HEK293T (cell line): ENCODE results near the gene TUBA4A.

Experiments used
- CTCF ChIA-PET: fragments of 350-600 bp; formaldehyde crosslinking; extraction: SDS; loops from one replicate; lab custom pipeline; 2021; ENCODE audit warnings: antibody characterized with exemption, inconsistent platforms; lab: Yijun Ruan, JAX
- POLR2A ChIA-PET: fragments of 350-600 bp; formaldehyde crosslinking; extraction: SDS; loops from one replicate; lab custom pipeline; 2020; ENCODE audit warnings: antibody characterized with exemption, inconsistent platforms; lab: Yijun Ruan, JAX
- DNase-seq: peaks from one replicate; pipeline ENCODE4 v3.0.0; 2012; ENCODE audit warnings: mixed read lengths; ENCODE audit errors: extremely low spot score
- ARNT ChIP-seq: fragments of 450-650 bp; IDR thresholded peaks from 2 replicates; pipeline ENCODE4 v1.6.1; 2017; ENCODE audit warnings: mild to moderate bottlenecking
- BHLHE40 ChIP-seq: fragments of 450-650 bp; IDR thresholded peaks from 2 replicates; pipeline ENCODE4 v1.6.1; 2016; ENCODE audit warnings: mild to moderate bottlenecking, moderate library complexity, borderline replicate concordance
- CTBP1 ChIP-seq: fragments of 450-650 bp; IDR thresholded peaks from 2 replicates; pipeline ENCODE4 v1.6.1; 2016; ENCODE audit warnings: borderline replicate concordance
- ELF4 ChIP-seq: fragments of 450-650 bp; IDR thresholded peaks from 2 replicates; pipeline ENCODE4 v1.6.1; 2017; ENCODE audit warnings: antibody characterized with exemption
- FOXA1 ChIP-seq: fragments of 450-650 bp; IDR thresholded peaks from 2 replicates; pipeline ENCODE4 v1.6.1; 2016; ENCODE audit warnings: mild to moderate bottlenecking
- FOXK2 ChIP-seq: fragments of 450-650 bp; IDR thresholded peaks from 2 replicates; pipeline ENCODE4 v1.6.1; 2016; ENCODE audit warnings: mild to moderate bottlenecking
- FOXM1 ChIP-seq: fragments of 450-650 bp; IDR thresholded peaks from 2 replicates; pipeline ENCODE4 v1.6.1; 2017; ENCODE audit warnings: mild to moderate bottlenecking, borderline replicate concordance
- HDGF ChIP-seq: fragments of 450-650 bp; IDR thresholded peaks from 2 replicates; pipeline ENCODE4 v1.6.1; 2017; ENCODE audit warnings: antibody characterized with exemption, borderline replicate concordance
- L3MBTL2 ChIP-seq: fragments of 450-650 bp; conservative IDR thresholded peaks from 2 replicates; pipeline ENCODE4 v1.6.1; 2016; ENCODE audit warnings: mild to moderate bottlenecking
- LEF1 ChIP-seq: fragments of 450-650 bp; IDR thresholded peaks from 2 replicates; pipeline ENCODE4 v1.6.1; 2017; ENCODE audit warnings: mild to moderate bottlenecking, borderline replicate concordance
- NFRKB ChIP-seq: fragments of 450-650 bp; IDR thresholded peaks from 2 replicates; pipeline ENCODE4 v1.6.1; 2016; ENCODE audit warnings: mild to moderate bottlenecking, moderate library complexity
- SP1 ChIP-seq: fragments of 450-650 bp; IDR thresholded peaks from 2 replicates; pipeline ENCODE4 v1.6.1; 2017
- SUZ12 ChIP-seq: fragments of 450-650 bp; IDR thresholded peaks from 2 replicates; pipeline ENCODE4 v1.6.1; 2016; ENCODE audit warnings: mild to moderate bottlenecking
- TARDBP ChIP-seq: fragments of 450-650 bp; IDR thresholded peaks from 2 replicates; pipeline ENCODE4 v1.6.1; 2016
- ZNF384 ChIP-seq: fragments of 450-650 bp; IDR thresholded peaks from 2 replicates; pipeline ENCODE4 v1.6.1; 2016
- TF ChIP-seq, protein P1 (sequence below): fragments of 450-650 bp; IDR thresholded peaks from 2 replicates; pipeline ENCODE4 v1.6.1; 2016

The TUBA4A gene

GRCh38 chr2:219291910-219292490 is 38.3 kb upstream of the TUBA4A start:
- ChIA-PET POLR2A (interaction anchor here (1.0 kb wide), 1 partner anchor 115 kb away, joined by 3 read pairs; the partner anchor contains the start of gene CNPPD1), CTCF (no interaction called here)
- TF ChIP-seq HDGF (no peak), L3MBTL2 (no peak), FOXM1 (no peak), TARDBP (no peak), SP1 (no peak), ELF4 (no peak), FOXK2 (no peak), LEF1 (no peak), BHLHE40 (no peak), SUZ12 (no peak), ARNT (no peak), ZNF384 (no peak), NFRKB (no peak), CTBP1 (no peak), FOXA1 (no peak)
- TF ChIP-seq, protein P1, sequence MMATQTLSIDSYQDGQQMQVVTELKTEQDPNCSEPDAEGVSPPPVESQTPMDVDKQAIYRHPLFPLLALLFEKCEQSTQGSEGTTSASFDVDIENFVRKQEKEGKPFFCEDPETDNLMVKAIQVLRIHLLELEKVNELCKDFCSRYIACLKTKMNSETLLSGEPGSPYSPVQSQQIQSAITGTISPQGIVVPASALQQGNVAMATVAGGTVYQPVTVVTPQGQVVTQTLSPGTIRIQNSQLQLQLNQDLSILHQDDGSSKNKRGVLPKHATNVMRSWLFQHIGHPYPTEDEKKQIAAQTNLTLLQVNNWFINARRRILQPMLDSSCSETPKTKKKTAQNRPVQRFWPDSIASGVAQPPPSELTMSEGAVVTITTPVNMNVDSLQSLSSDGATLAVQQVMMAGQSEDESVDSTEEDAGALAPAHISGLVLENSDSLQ, result no peak

DNA sequence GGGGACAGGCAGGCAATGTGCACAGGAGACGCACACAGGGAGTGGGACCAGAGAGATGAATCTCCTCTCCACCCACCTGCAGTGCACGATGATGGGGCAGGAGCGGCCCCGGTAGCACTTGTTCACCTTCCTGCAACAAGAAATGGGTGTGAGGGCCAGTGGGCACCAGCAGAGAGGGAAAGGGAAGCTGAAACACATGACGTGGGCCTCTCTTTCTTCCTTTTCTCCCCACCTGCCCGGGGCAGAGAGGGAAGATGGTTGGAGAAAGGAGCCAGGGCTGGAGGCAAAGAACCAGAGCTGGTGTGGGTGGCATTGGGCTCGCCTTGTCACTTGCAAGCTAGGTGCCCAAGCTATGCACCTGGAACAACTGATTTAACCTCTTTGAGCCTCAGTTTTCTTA is 37.7 kb upstream of the TUBA4A start:
- no peak for DNase-seq
- TF ChIP-seq CTBP1 (no peak), NFRKB (no peak), FOXA1 (no peak), ELF4 (no peak), LEF1 (no peak), BHLHE40 (no peak)
- ChIA-PET POLR2A (interaction anchor here (1.0 to 1.4 kb wide), 2 partner anchors 12 to 115 kb away, joined by 3 to 4 read pairs; partner anchors contain the start of genes CNPPD1 and DNAJB2), CTCF (no interaction called here)

More at GRCh38 chr2:219291910-219292490, 38.3 kb upstream of the TUBA4A start:
- no peak for DNase-seq

DNA sequence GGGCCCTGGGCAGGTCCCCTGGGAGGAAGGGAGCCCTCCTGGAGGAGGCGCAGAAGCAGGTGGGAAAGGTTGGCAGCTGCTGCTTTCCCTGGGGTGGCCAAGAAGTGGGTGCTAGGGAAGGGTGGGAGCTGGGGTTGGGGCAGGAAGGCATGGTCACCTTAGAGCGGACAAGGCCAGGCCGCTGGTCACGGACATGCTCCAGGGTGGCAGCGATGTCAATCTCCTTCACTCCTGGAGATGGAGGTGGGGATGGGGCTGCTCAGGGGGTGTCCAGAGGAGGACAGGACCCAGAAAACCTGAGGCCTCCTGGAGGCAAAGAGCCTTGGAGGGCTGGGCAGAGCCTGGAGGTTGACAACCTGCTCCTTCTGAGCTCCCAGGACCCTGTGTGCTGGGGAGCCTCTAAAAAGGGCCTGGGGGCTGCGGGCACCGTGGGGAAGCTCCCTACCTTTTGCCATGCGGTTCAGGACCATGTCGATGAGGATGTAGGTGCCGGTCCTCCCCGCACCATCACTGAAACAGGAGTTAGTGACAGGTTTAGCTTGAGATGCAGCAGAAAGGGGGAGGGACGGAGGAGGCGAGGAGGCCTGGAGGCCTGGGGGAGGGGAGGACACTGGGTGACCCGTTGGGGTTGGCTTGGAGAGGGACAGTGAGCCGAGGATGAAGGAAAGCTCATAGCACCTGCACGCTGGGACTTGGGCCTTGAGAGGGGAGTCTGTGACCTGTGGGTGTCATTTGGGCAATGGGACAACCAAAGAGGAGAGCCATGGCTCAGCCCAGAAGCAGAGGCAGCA is 36.9 kb upstream of the TUBA4A start:
- TF ChIP-seq FOXM1 (no peak), FOXA1 (no peak), TARDBP (no peak), LEF1 (no peak), ARNT (no peak), SP1 (no peak), L3MBTL2 (no peak), ELF4 (no peak), SUZ12 (no peak)
- TF ChIP-seq, protein P1, result no peak
- CTCF ChIA-PET, result no interaction called here
- no peak for DNase-seq

DNA sequence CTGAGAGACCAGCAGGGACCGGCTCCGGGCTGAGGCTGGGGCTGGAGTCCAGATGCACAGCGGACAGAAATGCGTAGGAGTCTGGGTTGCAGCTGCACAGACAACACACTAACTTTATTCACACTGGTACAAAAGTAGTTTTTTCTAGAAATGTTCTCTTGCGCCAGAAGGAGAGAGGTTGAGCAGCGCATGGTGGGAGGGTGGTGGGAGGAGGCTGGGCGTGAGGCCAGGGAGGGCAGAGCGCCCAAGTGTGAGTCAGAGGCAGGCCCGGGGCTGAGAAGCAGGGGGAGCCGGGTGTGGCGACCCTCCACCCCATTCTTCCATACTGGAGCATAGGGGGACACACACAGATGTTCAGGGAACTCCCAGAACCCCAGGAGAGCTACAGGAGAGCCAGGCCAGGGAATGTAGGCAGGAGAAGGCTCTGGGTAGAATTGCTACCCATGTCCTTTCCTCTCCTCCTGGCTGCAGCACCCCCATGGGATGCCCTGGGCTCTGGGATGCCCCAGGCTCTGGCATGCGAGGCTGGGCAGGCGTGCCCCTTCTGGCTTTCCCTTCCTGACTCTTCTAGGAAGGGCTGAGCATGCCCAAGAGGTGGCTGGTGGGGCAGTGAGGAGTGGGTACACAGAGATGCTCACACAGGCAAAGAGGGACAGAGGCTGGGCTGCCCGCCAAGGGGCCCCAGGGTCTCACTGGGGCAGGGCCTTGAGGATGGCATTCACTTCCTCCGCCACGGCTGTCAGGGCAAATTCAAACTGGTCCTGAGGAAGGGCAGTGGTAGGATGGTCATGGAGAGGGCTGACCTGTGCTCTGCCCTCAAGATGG is 36.0 kb upstream of the TUBA4A start:
- TF ChIP-seq SP1, result no peak
- TF ChIP-seq ZNF384, result no peak
- TF ChIP-seq, protein P1, result no peak
- no peak for TF ChIP-seq ARNT
- TF ChIP-seq ELF4, result no peak
- no peak for TF ChIP-seq SUZ12
- TF ChIP-seq FOXM1, result no peak
- no peak for TF ChIP-seq FOXK2
- no peak for TF ChIP-seq NFRKB
- POLR2A ChIA-PET, result interaction anchor here (1.0 kb wide), 1 partner anchor 11 kb away, joined by 3 read pairs; the partner anchor contains the start of gene DNAJB2
- CTCF ChIA-PET, result no interaction called here
- no peak for DNase-seq

More for the DNA sequence above, 36.9 kb upstream of the TUBA4A start:
- POLR2A ChIA-PET, result interaction anchor here (0.8 to 1.4 kb wide), 2 partner anchors 11 to 12 kb away, joined by 3 to 4 read pairs; partner anchors contain the start of gene DNAJB2

GRCh38 chr2:219289195-219289536 is 35.4 kb upstream of the TUBA4A start:
- ChIA-PET CTCF (no interaction called here), POLR2A (interaction anchor here (1.0 kb wide), 1 partner anchor 10 kb away, joined by 3 read pairs; the partner anchor contains the start of gene DNAJB2)
- TF ChIP-seq, protein P1, result no peak
- no peak for TF ChIP-seq ARNT
- TF ChIP-seq NFRKB, result no peak
- TF ChIP-seq HDGF, result no peak
- TF ChIP-seq FOXK2, result no peak
- TF ChIP-seq ELF4, result no peak
- TF ChIP-seq CTBP1, result no peak
- no peak for TF ChIP-seq SP1
- DNase-seq, result no peak
